Subcutaneous adipose tissue (tissue), 4 donors: ENCODE results near the gene CASKIN1. TPM values are rescaled to one million over a fixed set of nuclear protein-coding genes. Genes with fewer than 3 reads are reported as not detected.

Source experiments
- CTCF ChIP-seq: fragments of 450-650 bp; IDR thresholded peaks from one replicate; pipeline ENCODE4 v1.5.1; 2016; ENCODE audit warnings: low read depth, mild to moderate bottlenecking, control low read depth, antibody characterized with exemption, moderate library complexity
- total RNA-seq, 4 donors: library from RNA; depleted of rRNA; stranded (reverse); fragments of >200 nt; gene quantifications; one replicate each; pipeline ENCODE4 v1.1.0, GENCODE V29; 2016

CASKIN1 gene
- total RNA-seq, 4 donors from 2014 or later, result not detected

- TF ChIP-seq CTCF, result no peak
These were observed 35.4 kb downstream of the CASKIN1 start for GRCh38 chr16:2160915-2161551.

DNA sequence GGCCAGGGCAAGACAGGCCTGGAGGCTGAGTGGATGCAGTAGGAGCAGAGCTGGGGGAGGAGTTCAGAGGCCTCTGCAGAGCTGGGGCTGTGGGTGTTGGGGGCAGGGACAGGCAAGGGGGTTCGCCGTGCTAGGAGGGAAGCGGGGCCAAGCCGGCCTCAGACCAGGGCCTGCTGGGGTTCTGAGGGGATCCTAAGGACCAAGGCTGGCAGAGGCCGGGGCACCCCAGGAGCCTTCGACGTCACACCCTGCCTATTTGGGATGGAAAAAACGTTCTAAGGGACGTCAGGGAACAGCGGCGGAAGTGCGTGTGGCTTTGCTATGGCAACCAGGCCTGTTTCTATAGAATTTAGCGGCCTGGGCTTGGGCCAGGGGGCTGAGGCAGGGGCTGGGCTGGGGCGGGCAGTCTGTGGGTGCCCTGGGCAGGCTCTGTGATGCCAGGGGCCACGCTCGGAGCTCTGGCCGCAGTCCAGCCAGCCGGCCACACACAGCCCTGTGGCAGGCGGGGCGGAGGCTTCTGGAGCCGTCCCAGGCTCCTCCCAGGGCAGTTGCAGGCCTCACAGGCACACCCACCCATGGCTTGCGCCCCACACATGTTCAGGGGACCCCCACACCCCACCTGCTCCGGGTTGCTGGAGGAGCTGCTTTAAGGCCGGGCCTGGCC, 37.1 kb downstream of the CASKIN1 start:
- no peak for TF ChIP-seq CTCF

DNA sequence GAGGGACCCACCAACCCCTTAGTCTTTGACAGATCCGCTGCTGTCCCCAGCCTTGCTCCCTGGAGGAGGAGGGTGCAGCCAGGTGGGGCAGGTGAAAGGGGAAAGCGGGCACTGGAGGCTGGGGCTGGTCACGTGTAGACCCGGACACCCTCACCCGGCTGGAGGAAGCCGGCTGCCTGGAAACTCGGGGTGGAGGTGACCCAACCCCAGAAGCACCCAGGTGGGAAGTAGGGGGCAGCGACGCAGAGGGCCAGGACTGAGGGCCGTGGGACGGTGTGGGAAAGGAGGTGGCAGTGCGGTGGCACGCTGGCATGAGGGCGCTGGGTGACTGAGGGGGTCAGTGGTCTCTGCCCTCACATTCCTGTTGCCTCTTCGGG, 38.2 kb downstream of the CASKIN1 start:
- no peak for TF ChIP-seq CTCF

DNA sequence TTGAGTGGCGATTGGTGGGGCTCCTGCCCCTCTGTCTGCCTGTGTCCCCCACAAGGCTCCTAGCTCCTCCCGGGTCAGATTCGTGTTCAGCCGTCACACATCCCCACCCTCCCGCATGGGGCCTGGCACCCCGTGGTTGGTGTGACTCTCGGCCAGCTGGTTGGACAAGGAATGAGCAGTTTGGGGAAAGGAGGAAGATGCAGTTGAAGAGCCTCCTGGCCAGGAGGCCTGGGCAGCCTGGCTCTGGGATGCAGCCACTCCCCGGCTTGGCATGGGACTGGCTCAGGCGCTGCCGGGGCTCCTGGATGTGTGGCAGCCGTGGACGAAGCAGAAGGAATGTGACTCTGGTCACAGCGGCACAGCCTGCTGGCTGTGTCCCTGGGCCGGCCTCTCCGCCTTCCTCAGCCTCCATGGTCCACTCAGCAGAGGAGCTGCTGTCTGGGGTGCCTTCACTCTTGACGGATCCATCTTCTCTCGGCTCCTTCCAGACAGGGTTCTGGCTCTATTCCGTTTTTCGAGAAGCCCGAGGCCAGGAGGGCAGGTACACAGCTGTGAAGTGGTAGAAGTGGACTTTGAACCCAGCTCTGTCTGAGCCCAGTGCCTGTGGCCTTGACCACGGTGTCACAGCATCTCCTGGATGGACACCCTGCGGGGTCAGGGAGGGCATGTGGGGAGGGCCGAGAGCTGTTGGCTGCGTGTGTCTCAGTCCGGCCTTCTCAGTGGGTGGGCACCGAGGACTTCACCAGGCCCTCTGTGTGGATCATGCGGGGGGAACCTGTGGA, 38.7 kb downstream of the CASKIN1 start:
- TF ChIP-seq CTCF, result no peak

DNA sequence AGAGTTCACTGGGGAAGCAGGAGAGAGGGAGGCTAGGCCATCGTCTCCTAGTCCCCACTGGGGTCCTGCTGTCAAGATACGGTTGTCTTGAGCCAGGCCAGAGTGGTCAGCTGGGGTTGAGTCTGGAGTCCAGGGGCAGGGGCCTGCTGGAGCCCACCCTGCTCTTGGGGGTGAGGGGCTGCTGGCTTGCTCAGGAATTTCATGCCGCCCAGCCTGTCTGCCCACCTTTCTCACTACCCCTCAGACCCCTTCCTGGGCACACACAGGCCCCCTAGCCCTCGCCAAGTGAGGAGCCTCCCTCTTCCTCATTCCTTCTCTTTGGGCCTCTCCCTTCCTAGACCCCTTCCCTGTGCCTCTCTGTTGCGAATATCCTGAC, 39.6 kb downstream of the CASKIN1 start:
- TF ChIP-seq CTCF, result no peak

DNA sequence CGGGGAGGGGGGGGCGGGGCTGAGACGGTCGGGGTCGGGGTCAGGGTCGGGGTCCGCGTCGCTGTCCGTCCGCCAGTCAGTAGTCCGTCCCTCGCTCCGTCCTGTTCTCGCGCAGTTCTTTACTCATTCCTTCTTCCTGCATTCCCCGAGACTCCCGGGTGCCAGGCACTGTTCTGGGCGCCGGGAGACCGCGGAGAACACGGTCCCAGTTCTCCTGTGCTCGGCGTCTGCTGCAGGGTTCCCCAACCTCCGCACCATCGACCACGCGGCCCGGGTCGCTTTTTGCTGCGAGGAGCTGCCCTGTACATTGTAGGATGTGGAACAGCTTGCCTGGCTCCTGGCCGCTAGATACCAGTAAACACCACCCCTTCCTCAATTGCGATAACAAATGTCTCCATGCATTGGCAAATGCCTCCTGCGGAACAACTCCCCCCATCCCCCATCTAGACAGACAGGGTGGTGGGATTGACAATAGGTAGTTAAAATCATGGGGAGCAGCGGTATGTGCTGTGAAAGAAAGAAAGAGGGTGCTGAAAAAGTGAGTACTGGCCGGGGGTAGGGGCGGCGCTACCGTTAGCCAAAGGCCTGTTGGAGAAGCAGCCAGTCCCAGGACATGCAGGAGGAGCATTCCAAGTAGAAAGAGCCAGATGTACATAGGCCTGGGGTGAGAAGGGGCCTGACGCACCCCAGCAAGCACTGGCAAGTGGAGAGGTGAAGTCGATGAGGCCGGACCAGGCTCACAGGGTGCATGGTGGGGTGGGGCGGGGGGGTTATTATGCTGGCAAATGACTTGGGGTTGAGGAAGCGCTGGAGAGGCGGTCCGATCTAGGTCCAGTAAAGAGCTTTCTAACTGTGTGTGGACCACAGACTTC, 40.2 kb downstream of the CASKIN1 start:
- no peak for TF ChIP-seq CTCF
